Measurements from ENCODE around the gene PTGER3.

GRCh38 chr1:71086331-71086730 is 38.7 kb upstream of the PTGER3 start:
- TF ChIP-seq CTCF (optimal IDR thresholded peaks at IDR 0.05 in 1 of 3, IDR thresholded peaks at IDR 0.05 in 1 of 3, conservative IDR thresholded peaks at IDR 0.05 in 1 of 3; ENCODE audit: extremely low read depth in 1 of 3, insufficient read depth in 2 of 3, low read length in 3 of 3) (no peak), EZH2 (IDR thresholded peaks at IDR 0.05; ENCODE audit: low read length) (no peak)
